Loucy (cell line): ENCODE results near the gene PNLIPRP1.

ENCODE experiments used
- H2AFZ ChIP-seq: fragments of 200-600 bp; sonication (generic); 2 replicates; pipeline ENCODE4 v1.6.0; 2016; ENCODE audit warnings: antibody characterized with exemption, mild to moderate bottlenecking, low read length, moderate library complexity
- H3F3A ChIP-seq: fragments of 200-600 bp; 2 replicates; pipeline ENCODE4 v1.6.0; 2016; ENCODE audit warnings: antibody characterized with exemption, low read depth, mild to moderate bottlenecking
- H3K27me3 ChIP-seq: fragments of 200-600 bp; sonication (generic); 2 replicates; pipeline ENCODE4 v1.6.1; 2014; ENCODE audit warnings: low read length, mild to moderate bottlenecking; ENCODE audit not compliant: insufficient read depth, poor library complexity, severe bottlenecking
- H3K36me3 ChIP-seq: fragments of 200-600 bp; sonication (generic); 2 replicates; pipeline ENCODE4 v1.6.1; 2016; ENCODE audit warnings: low read length; ENCODE audit not compliant: insufficient read depth
- H3K4me1 ChIP-seq: fragments of 200-600 bp; sonication (generic); 2 replicates; pipeline ENCODE4 v1.5.1; 2014; ENCODE audit warnings: low read length, mild to moderate bottlenecking; ENCODE audit not compliant: insufficient read depth, poor library complexity, severe bottlenecking
- H3K4me2 ChIP-seq: fragments of 200-600 bp; sonication (generic); 2 replicates; pipeline ENCODE4 v1.6.0; 2014; ENCODE audit warnings: antibody characterized with exemption, low read length, low read depth, mild to moderate bottlenecking; ENCODE audit not compliant: poor library complexity, severe bottlenecking
- H3K4me3 ChIP-seq: fragments of 200-600 bp; sonication (generic); 2 replicates; pipeline ENCODE4 v1.5.1; 2014; ENCODE audit warnings: low read length, mild to moderate bottlenecking, mixed read lengths; ENCODE audit not compliant: poor library complexity, severe bottlenecking
- H3K79me2 ChIP-seq: fragments of 200-600 bp; sonication (generic); 2 replicates; pipeline ENCODE4 v1.6.1; 2014; ENCODE audit warnings: low read length; ENCODE audit not compliant: insufficient read depth
- H3K9ac ChIP-seq: fragments of 200-600 bp; sonication (generic); 2 replicates; pipeline ENCODE4 v1.6.0; 2014; ENCODE audit warnings: mild to moderate bottlenecking, low read depth, low read length, moderate library complexity; ENCODE audit not compliant: poor library complexity, severe bottlenecking
- H3K9me2 ChIP-seq: fragments of 200-600 bp; sonication (generic); replicated peaks from 2 replicates; pipeline ENCODE4 v1.6.1; 2016; ENCODE audit warnings: low read depth, low read length, mixed read lengths
- H3K9me3 ChIP-seq: fragments of 200-600 bp; sonication (generic); 2 replicates; pipeline ENCODE4 v1.6.1; 2014; ENCODE audit warnings: mild to moderate bottlenecking, antibody characterized with exemption, low read length, low read depth; ENCODE audit not compliant: insufficient read depth
- H4K20me1 ChIP-seq: fragments of 200-600 bp; sonication (generic); 2 replicates; pipeline ENCODE4 v1.6.0; 2014; ENCODE audit warnings: antibody characterized with exemption, low read length, mild to moderate bottlenecking; ENCODE audit not compliant: insufficient read depth, poor library complexity, severe bottlenecking
- EZH2phosphoT487 ChIP-seq: fragments of 200-600 bp; IDR thresholded peaks from 2 replicates; pipeline ENCODE4 v1.6.1; 2018; ENCODE audit warnings: antibody characterized with exemption, mild to moderate bottlenecking, moderate library complexity, borderline replicate concordance
- TF ChIP-seq, protein P1 (sequence below): fragments of 200-600 bp; sonication (generic); conservative IDR thresholded peaks from 2 replicates; pipeline ENCODE4 v1.5.1; 2014; ENCODE audit warnings: mild to moderate bottlenecking, antibody characterized with exemption, low read length

Gene PNLIPRP1

DNA sequence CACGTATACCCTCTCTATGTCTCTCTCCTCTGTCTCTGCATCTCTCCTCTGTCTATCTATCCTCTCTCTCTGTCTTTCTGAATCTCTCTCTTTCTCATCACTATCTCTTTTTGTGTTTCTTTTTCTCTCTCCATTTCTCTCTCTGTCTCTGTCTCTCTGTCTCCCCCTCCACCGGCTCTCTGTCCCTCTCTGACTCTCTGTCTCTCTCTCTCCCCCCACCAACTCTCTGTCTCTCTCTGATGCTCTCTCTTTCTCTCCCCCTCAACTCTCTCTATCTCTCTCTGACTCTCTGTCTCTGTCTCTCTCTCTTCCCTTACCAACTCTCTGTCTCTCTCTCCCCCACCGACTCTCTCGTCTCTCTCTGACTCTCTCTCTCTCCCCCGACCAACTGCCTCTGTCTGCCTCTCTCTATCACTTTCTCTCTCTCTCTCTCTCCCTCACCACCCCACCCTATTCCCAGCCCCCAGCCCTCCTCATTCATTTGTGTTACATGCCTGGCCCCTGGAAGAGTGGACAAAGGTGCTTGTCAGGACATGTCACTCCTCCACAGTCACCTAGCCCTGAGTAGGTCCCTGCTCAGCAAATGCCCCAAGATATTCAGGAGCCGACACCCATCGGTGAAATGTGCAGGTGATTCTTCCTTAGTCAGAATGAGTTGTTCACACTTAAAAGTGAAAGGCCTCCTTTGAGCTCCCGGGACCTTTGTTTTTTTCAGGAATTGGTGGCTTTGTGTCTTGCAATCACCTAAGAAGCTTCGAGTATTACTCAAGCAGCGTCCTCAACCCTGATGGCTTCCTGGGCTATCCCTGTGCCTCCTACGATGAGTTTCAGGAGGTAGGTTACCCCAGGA lies 43.6 kb downstream of the PNLIPRP1 start:
- TF ChIP-seq, protein P1, sequence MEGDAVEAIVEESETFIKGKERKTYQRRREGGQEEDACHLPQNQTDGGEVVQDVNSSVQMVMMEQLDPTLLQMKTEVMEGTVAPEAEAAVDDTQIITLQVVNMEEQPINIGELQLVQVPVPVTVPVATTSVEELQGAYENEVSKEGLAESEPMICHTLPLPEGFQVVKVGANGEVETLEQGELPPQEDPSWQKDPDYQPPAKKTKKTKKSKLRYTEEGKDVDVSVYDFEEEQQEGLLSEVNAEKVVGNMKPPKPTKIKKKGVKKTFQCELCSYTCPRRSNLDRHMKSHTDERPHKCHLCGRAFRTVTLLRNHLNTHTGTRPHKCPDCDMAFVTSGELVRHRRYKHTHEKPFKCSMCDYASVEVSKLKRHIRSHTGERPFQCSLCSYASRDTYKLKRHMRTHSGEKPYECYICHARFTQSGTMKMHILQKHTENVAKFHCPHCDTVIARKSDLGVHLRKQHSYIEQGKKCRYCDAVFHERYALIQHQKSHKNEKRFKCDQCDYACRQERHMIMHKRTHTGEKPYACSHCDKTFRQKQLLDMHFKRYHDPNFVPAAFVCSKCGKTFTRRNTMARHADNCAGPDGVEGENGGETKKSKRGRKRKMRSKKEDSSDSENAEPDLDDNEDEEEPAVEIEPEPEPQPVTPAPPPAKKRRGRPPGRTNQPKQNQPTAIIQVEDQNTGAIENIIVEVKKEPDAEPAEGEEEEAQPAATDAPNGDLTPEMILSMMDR = no peak
- TF ChIP-seq EZH2phosphoT487 = no peak
- Histone ChIP-seq H3K9me2 (no peaks in the 10 kb centered on the region), H3K79me2 (no peaks in the 10 kb centered on the region), H4K20me1 (no peaks in the 10 kb centered on the region), H2AFZ (no peak overlapping the region), H3K4me1 (peaks cover 10% of the 10 kb centered on the region), H3K4me2 (no peak overlapping the region), H3K27me3 (peaks cover 13% of the 10 kb centered on the region), H3F3A (no peaks in the 10 kb centered on the region), H3K9me3 (no peaks in the 10 kb centered on the region), H3K9ac (no peak overlapping the region), H3K36me3 (no peaks in the 10 kb centered on the region), H3K4me3 (no peak overlapping the region)

DNA sequence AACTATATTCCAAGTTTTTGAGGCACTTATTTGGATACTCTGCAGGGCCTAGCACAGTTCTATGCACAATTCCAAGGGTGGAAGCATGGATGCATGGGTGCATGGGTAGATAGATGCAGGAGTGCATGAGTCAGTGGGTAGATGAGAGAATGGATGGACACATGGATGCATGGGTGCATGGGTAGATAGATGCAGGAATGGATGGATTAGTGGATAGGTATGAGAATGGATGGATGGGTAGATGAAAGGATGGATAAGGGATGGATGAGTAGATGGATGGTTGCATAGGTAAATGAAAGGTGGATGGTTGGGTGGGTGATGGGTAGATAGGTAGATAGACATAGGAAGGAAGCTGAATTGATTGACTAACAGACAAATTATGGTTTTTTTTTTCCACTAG lies 45.6 kb downstream of the PNLIPRP1 start:
- Histone ChIP-seq H3K4me1 (peaks cover 10% of the 10 kb centered on the region), H3K9ac (no peak overlapping the region), H2AFZ (no peak overlapping the region), H3K9me3 (no peaks in the 10 kb centered on the region), H3K79me2 (no peaks in the 10 kb centered on the region), H3K36me3 (no peaks in the 10 kb centered on the region), H4K20me1 (no peaks in the 10 kb centered on the region), H3K27me3 (peaks cover 27% of the 10 kb centered on the region), H3F3A (no peaks in the 10 kb centered on the region), H3K4me2 (no peak overlapping the region), H3K4me3 (no peak overlapping the region), H3K9me2 (no peaks in the 10 kb centered on the region)
- TF ChIP-seq, protein P1 = no peak
- no peak for TF ChIP-seq EZH2phosphoT487

DNA sequence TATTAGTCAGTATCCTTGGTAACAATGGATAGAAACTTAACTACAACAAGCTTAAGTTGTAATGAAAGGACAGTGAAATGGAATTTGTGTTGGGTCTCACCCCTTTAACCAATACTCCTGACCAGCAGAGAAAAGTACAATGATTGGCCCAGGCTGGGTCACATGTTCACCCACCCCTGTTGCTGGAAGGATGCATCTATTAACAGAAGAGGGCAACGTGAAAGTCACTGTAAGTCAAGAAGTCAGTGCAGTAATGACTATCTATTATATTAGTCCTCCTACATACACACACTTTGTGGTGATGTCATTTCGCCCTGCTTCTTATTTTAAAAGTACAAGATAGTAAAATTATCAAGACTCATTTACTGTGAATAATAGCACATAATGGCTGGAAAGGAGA lies 46.2 kb downstream of the PNLIPRP1 start:
- no peaks in the 10 kb centered on the region for H3K79me2 ChIP-seq
- H3K27me3 ChIP-seq = peaks cover 28% of the 10 kb centered on the region
- no peaks in the 10 kb centered on the region for H3F3A ChIP-seq
- H3K9ac ChIP-seq = no peak overlapping the region
- peaks cover 10% of the 10 kb centered on the region for H3K4me1 ChIP-seq
- H2AFZ ChIP-seq = no peak overlapping the region
- no peaks in the 10 kb centered on the region for H4K20me1 ChIP-seq
- no peak overlapping the region for H3K4me3 ChIP-seq
- no peak overlapping the region for H3K4me2 ChIP-seq
- H3K36me3 ChIP-seq = no peaks in the 10 kb centered on the region
- no peaks in the 10 kb centered on the region for H3K9me2 ChIP-seq
- no peak for TF ChIP-seq EZH2phosphoT487
- TF ChIP-seq, protein P1 = no peak
- no peaks in the 10 kb centered on the region for H3K9me3 ChIP-seq
